Keratinocyte (primary cell): ENCODE results near the gene C15orf39. TPM values are rescaled to one million over a fixed set of nuclear protein-coding genes. Genes with fewer than 3 reads are reported as not detected.

ENCODE experiments used
- DNase-seq: peaks from one replicate; pipeline ENCODE4 v3.0.0-alpha.2; 2011; ENCODE audit warnings: low read depth, missing footprints, low spot score
- FAIRE-seq: peaks from 2 replicates; lab custom pipeline; 2011; peaks lifted over from hg19 to GRCh38; lab: Jason Lieb, UNC
- H2AFZ ChIP-seq: 2 replicates; pipeline ENCODE4 v1.6.0; 2012; ENCODE audit warnings: low read length, control low read depth, inconsistent platforms; ENCODE audit not compliant: control insufficient read depth
- H3K27ac ChIP-seq: 2 replicates; pipeline ENCODE4 v1.5.1; 2011; ENCODE audit warnings: low read length; ENCODE audit not compliant: control insufficient read depth, insufficient read depth
- H3K27me3 ChIP-seq: 3 replicates; pipeline ENCODE4 v1.6.0; 2011; ENCODE audit warnings: low read length; ENCODE audit not compliant: control insufficient read depth, insufficient read depth; ENCODE audit errors: extremely low read depth
- H3K36me3 ChIP-seq, 2 experiments: 2 replicates in 1 of 2; 3 replicates in 1 of 2; pipeline ENCODE4 v1.5.1; 2011; ENCODE audit warnings: low read length in 2 of 2, mild to moderate bottlenecking in 1 of 2; ENCODE audit not compliant: control insufficient read depth in 2 of 2, insufficient read depth in 2 of 2; ENCODE audit errors: extremely low read depth in 1 of 2
- H3K4me1 ChIP-seq: 3 replicates; pipeline ENCODE4 v1.5.1; 2011; ENCODE audit warnings: low read length; ENCODE audit not compliant: control insufficient read depth, insufficient read depth; ENCODE audit errors: extremely low read depth
- H3K4me2 ChIP-seq: 3 replicates; pipeline ENCODE4 v1.6.0; 2011; ENCODE audit warnings: low read depth, low read length; ENCODE audit not compliant: control insufficient read depth, insufficient read depth; ENCODE audit errors: extremely low read depth
- H3K4me3 ChIP-seq, 3 experiments: fragments of 200-600 bp in 1 of 3; sonication (generic) in 1 of 3; 2 replicates in 2 of 3; 3 replicates in 1 of 3; pipeline ENCODE4 v1.5.1; 2011 to 2016; ENCODE audit warnings: low read length in 3 of 3, mild to moderate bottlenecking in 3 of 3, control low read depth in 2 of 3, inconsistent platforms in 1 of 3, low read depth in 1 of 3, mixed read lengths in 1 of 3, mixed run types in 1 of 3, moderate library complexity in 1 of 3; ENCODE audit not compliant: control insufficient read depth in 2 of 3, insufficient read depth in 2 of 3; ENCODE audit errors: extremely low read depth in 1 of 3
- H3K79me2 ChIP-seq: 2 replicates; pipeline ENCODE4 v1.6.0; 2012; ENCODE audit warnings: low read length; ENCODE audit not compliant: control insufficient read depth, insufficient read depth
- H3K9ac ChIP-seq: 3 replicates; pipeline ENCODE4 v1.6.0; 2011; ENCODE audit warnings: low read length; ENCODE audit not compliant: control insufficient read depth, insufficient read depth; ENCODE audit errors: extremely low read depth
- H3K9me1 ChIP-seq: 3 replicates; pipeline ENCODE4 v1.6.0; 2011; ENCODE audit warnings: low read length; ENCODE audit not compliant: control insufficient read depth, insufficient read depth; ENCODE audit errors: extremely low read depth
- H3K9me3 ChIP-seq: 2 replicates; pipeline ENCODE4 v1.5.1; 2012; ENCODE audit warnings: low read depth, low read length; ENCODE audit not compliant: control insufficient read depth
- H4K20me1 ChIP-seq: 3 replicates; pipeline ENCODE4 v1.6.0; 2011; ENCODE audit warnings: low read length; ENCODE audit not compliant: control insufficient read depth, insufficient read depth; ENCODE audit errors: extremely low read depth
- CTCF ChIP-seq, 3 experiments: IDR thresholded peaks in 1 of 3; conservative IDR thresholded peaks in 1 of 3; optimal IDR thresholded peaks in 1 of 3; 2 replicates in 2 of 3; 3 replicates in 1 of 3; pipeline versions ENCODE3 to v1.5.1; 2011; ENCODE audit warnings: low read length in 3 of 3, mild to moderate bottlenecking in 3 of 3, moderate library complexity in 2 of 3, control low read depth in 1 of 3, inconsistent platforms in 1 of 3; ENCODE audit not compliant: insufficient read depth in 2 of 3; ENCODE audit errors: extremely low read depth in 1 of 3
- EZH2 ChIP-seq: IDR thresholded peaks from one replicate; pipeline ENCODE4 v1.6.1; 2012; ENCODE audit warnings: inconsistent platforms, mild to moderate bottlenecking, low read length, moderate library complexity
- dilution Hi-C: fragments of 300-500 bp; cut with MboI; formaldehyde crosslinking; loops from one replicate; pipeline ENCODE4 v1.7.0; 2020; ENCODE audit warnings: low sequenced_read_pairs; ENCODE audit not compliant: extremely low pct_ligation_motif_present
- polyA plus RNA-seq, 5 experiments: library from polyadenylated mRNA; depleted of rRNA in 3 of 5; stranded (reverse) in 3 of 5; stranded (forward) in 1 of 5; unstranded in 1 of 5; fragments of >200 nt; gene quantifications; 1 replicate in 1 of 5; 2 replicates in 3 of 5; 3 replicates in 1 of 5; pipeline versions ENCODE4 v1.2.1 to v1.2.3, GENCODE V29; 2011 to 2012; ENCODE audit warnings: missing spikeins in 2 of 5, low read depth in 1 of 5, low replicate concordance in 1 of 5

Gene C15orf39
- polyA plus RNA-seq, 1 donor (not counting 4 experiments of a cell fraction or from before 2014, with no cell fraction given) = 1.8 TPM

- Histone ChIP-seq H3K9ac (no peak overlapping the region), H3K4me3 (no peak overlapping the region), H3K9me3 (no peaks in the 10 kb centered on the region), H2AFZ (no peak overlapping the region), H3K36me3 (no peaks in the 10 kb centered on the region), H3K4me1 (no peaks in the 10 kb centered on the region), H3K4me2 (no peak overlapping the region), H3K27me3 (peaks cover 23% of the 10 kb centered on the region), H4K20me1 (no peaks in the 10 kb centered on the region), H3K9me1 (no peaks in the 10 kb centered on the region), H3K27ac (no peak overlapping the region), H3K79me2 (no peaks in the 10 kb centered on the region)
- FAIRE-seq (no peak), DNase-seq (no peak)
- TF ChIP-seq CTCF (optimal IDR thresholded peaks at IDR 0.05 in 1 of 3, IDR thresholded peaks at IDR 0.05 in 1 of 3, conservative IDR thresholded peaks at IDR 0.05 in 1 of 3; ENCODE audit: extremely low read depth in 1 of 3, insufficient read depth in 2 of 3, low read length in 3 of 3) = no peak
- TF ChIP-seq EZH2 = no peak
- dilution Hi-C loops = no loop called here
These were observed 26.1 kb downstream of the C15orf39 start for GRCh38 chr15:75227663-75228280.

DNA sequence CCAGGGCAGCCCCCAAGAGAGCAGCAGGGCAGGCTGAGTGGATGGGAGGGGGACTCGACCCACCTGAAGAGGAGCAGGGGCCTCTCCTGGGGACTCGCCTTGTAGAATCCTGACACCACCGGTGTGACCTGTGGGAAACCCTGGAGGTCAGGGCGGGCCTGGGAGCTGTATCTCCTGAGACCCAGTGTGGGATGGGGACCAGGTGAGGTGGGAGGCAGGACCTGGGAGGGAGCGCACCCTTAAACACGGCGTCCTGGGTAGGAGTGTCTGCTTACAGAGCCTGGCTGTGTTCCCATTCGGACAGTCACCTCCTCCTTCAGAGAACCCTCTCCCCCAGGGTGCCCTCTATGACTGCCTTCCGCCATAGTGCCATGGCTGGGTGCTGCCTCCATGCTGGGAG lies 27.1 kb downstream of the C15orf39 start:
- Histone ChIP-seq H3K9me1 (no peaks in the 10 kb centered on the region), H3K27me3 (peaks cover 32% of the 10 kb centered on the region), H4K20me1 (no peaks in the 10 kb centered on the region), H3K4me2 (no peak overlapping the region), H3K36me3 (no peaks in the 10 kb centered on the region), H3K4me3 (no peak overlapping the region), H3K9me3 (no peaks in the 10 kb centered on the region), H2AFZ (no peak overlapping the region), H3K9ac (no peak overlapping the region), H3K79me2 (no peaks in the 10 kb centered on the region), H3K4me1 (no peaks in the 10 kb centered on the region), H3K27ac (no peak overlapping the region)
- DNase-seq = no peak
- dilution Hi-C loops = no loop called here
- no peak for FAIRE-seq
- no peak for TF ChIP-seq CTCF (optimal IDR thresholded peaks at IDR 0.05 in 1 of 3, IDR thresholded peaks at IDR 0.05 in 1 of 3, conservative IDR thresholded peaks at IDR 0.05 in 1 of 3; ENCODE audit: extremely low read depth in 1 of 3, insufficient read depth in 2 of 3, low read length in 3 of 3)
- no peak for TF ChIP-seq EZH2
